Transverse colon (tissue), 4 donors: Measurements from ENCODE around the gene IQCK. TPM values are rescaled to one million over a fixed set of nuclear protein-coding genes. Genes with fewer than 3 reads are reported as not detected.

ENCODE experiments used
- DNase-seq: peaks from one replicate; pipeline ENCODE4 v3.0.0-alpha.2; 2019
- H3K27ac ChIP-seq, 4 donors: fragments of 200-600 bp; sonication (generic); 2 replicates each; pipeline ENCODE4 v1.5.1; 2016 to 2018; ENCODE audit warnings: inconsistent platforms in 4 of 4
- H3K27me3 ChIP-seq: fragments of 200-600 bp; sonication (generic); 2 replicates; pipeline ENCODE4 v1.5.1; 2017; ENCODE audit warnings: inconsistent platforms
- H3K36me3 ChIP-seq, 4 donors: fragments of 200-600 bp; sonication (generic); 2 replicates each; pipeline ENCODE4 v1.5.1; 2017 to 2019; ENCODE audit warnings: inconsistent platforms in 4 of 4
- H3K4me1 ChIP-seq, 4 donors: fragments of 200-600 bp; sonication (generic); 2 replicates each; pipeline ENCODE4 v1.5.1; 2017 to 2020; ENCODE audit warnings: inconsistent platforms in 4 of 4
- H3K4me3 ChIP-seq, 4 donors: fragments of 200-600 bp; sonication (generic); 1 replicate in 1 of 4; 2 replicates in 3 of 4; pipeline versions ENCODE4 v1.5.1 to v1.6.1; 2017 to 2019; ENCODE audit warnings: inconsistent platforms in 4 of 4
- H3K9me3 ChIP-seq, 2 donors: fragments of 200-600 bp; sonication (generic); 2 replicates each; pipeline ENCODE4 v1.5.1; 2017 to 2019; ENCODE audit warnings: inconsistent platforms in 2 of 2
- EP300 ChIP-seq: sonication (generic); formaldehyde crosslinking; IDR thresholded peaks from one replicate; pipeline ENCODE4 v1.6.1; 2017; ENCODE audit warnings: antibody characterized with exemption, low read depth
- POLR2A ChIP-seq: fragments of 450-650 bp; IDR thresholded peaks from one replicate; pipeline ENCODE4 v1.6.1; 2016; ENCODE audit warnings: antibody characterized with exemption, mild to moderate bottlenecking, moderate library complexity
- POLR2AphosphoS5 ChIP-seq, 3 donors: sonication (generic); formaldehyde crosslinking; IDR thresholded peaks; one replicate each; pipeline ENCODE4 v1.6.1; 2016; ENCODE audit warnings: antibody characterized with exemption in 3 of 3
- WGBS, 2 donors: methylation state at CpG; one replicate each; pipeline ENCODE4 v1.1.5; 2018; ENCODE audit warnings: low coverage in 1 of 2; 5-methylcytosine and 5-hydroxymethylcytosine counted together
- in situ Hi-C, 4 donors: fragments of 200-750 bp; cut with MboI; loops; one replicate each; pipeline versions ENCODE4 v1.15.0 to v1.15.1; 2017; ENCODE audit warnings: low sequenced_read_pairs in 3 of 4, low pct_ligation_motif_present in 1 of 4, low pct_unique_long_range_greater_than_20kb in 1 of 4
- intact Hi-C: fragments of 100-400 bp; cut with DNase I; formaldehyde crosslinking; loops from one replicate; pipeline ENCODE4 v1.15.1; 2023; ENCODE audit warnings: low total_unique reads
- total RNA-seq, 4 donors: library from RNA; depleted of rRNA; stranded (reverse); fragments of >200 nt; gene quantifications; one replicate each; pipeline ENCODE4 v1.1.0, GENCODE V29; 2016
- TF ChIP-seq, protein P1 (sequence below), 5 experiments: fragments of 200-600 bp in 3 of 5; fragments of 450-650 bp in 2 of 5; sonication (generic) in 3 of 5; IDR thresholded peaks; 1 replicate in 2 of 5; 2 replicates in 3 of 5; pipeline ENCODE4 v1.5.1; 2016 to 2017; ENCODE audit warnings: antibody characterized with exemption in 5 of 5, inconsistent platforms in 3 of 5, mild to moderate bottlenecking in 2 of 5, moderate library complexity in 1 of 5

The IQCK gene
- total RNA-seq, 4 donors from 2014 or later: 8.3 to 18.2 (median 12.7) TPM

DNA sequence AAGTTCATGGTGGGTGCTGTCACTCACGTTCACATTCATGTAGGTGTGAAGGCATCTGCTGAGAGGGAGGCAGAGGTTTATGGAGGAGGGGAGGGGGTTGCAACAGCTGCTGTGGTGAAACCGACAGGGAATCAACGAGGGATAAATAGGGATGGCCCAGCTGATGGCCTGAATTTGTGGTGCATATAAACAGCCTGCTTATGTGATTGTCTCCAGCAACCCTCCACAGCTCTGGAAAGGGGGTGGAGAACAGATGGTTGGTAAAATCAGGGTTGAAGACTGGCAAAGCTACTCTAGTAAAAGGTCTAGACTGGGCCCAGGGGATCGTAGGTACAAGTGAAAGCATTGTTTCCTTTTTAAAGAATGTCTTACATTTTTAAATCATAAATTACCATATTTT lies 53.7 kb downstream of the IQCK start:
- TF ChIP-seq EP300 (no peak), POLR2A (no peak), POLR2AphosphoS5 (IDR thresholded peaks at IDR 0.05) (no peak)
- TF ChIP-seq, protein P1, sequence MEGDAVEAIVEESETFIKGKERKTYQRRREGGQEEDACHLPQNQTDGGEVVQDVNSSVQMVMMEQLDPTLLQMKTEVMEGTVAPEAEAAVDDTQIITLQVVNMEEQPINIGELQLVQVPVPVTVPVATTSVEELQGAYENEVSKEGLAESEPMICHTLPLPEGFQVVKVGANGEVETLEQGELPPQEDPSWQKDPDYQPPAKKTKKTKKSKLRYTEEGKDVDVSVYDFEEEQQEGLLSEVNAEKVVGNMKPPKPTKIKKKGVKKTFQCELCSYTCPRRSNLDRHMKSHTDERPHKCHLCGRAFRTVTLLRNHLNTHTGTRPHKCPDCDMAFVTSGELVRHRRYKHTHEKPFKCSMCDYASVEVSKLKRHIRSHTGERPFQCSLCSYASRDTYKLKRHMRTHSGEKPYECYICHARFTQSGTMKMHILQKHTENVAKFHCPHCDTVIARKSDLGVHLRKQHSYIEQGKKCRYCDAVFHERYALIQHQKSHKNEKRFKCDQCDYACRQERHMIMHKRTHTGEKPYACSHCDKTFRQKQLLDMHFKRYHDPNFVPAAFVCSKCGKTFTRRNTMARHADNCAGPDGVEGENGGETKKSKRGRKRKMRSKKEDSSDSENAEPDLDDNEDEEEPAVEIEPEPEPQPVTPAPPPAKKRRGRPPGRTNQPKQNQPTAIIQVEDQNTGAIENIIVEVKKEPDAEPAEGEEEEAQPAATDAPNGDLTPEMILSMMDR (IDR thresholded peaks at IDR 0.05): no peak
- Histone ChIP-seq H3K9me3 (no peaks in the 10 kb centered on the region), H3K27ac (no peak overlapping the region), H3K4me3 (no peak overlapping the region), H3K36me3 (no peaks in the 10 kb centered on the region), H3K27me3 (no peaks in the 10 kb centered on the region), H3K4me1 (no peaks in the 10 kb centered on the region)
- in situ Hi-C loops (no loop called here), intact Hi-C loops (no loop called here)
- no peak for DNase-seq
- 49 to 69% methylated on average over 4 of the region's 4 CpGs for WGBS, 2 donors

DNA sequence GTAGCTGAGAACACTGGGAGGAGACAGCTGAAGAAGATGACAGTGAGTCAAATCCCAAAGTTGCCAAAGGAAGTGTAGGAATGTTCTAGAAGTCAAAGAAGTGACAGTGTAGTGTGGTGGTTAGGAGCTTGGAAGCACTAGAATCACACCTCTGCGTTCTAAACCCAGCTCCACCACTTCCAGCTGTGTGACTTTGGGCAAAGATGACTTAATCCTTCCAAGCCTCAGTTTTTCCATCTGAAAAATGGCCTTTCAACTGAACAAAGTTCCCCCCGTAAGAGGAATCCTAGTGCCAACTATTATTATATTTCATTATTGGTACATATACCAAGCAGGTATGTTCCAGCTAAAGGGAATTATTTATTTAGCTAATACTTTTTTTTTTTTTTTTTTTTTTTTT lies 56.0 kb downstream of the IQCK start:
- WGBS, 2 donors: 76 to 85% methylated on average over 2 of the region's 2 CpGs
- no peaks in the 10 kb centered on the region for H3K36me3 ChIP-seq
- no peak for TF ChIP-seq POLR2AphosphoS5 (IDR thresholded peaks at IDR 0.05)
- TF ChIP-seq, protein P1 (IDR thresholded peaks at IDR 0.05): no peak
- TF ChIP-seq EP300: no peak
- TF ChIP-seq POLR2A: no peak
- H3K4me3 ChIP-seq: no peak overlapping the region
- in situ Hi-C loops: no loop called here
- intact Hi-C loops: no loop called here
- no peaks in the 10 kb centered on the region for H3K4me1 ChIP-seq
- H3K27me3 ChIP-seq: no peaks in the 10 kb centered on the region
- DNase-seq: no peak
- H3K27ac ChIP-seq: no peak overlapping the region
- no peaks in the 10 kb centered on the region for H3K9me3 ChIP-seq

DNA sequence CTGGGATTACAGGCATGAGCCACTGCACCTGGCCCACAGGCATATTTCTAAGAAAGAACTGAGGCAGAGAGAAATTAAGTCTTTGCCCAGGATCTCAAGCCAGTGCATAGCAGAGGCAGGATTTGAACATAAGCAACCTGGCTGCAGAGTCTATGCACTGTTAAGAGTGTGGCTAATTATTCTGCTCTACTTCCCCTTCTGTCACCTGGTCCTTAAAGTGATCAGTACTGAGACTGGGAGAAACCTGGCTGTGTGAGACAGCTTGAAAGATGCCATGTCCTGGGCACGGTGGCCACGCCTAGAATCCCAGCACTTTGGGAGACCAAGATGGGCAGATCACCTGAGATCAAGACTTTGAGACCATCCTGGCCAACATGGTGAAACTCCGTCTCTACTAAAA lies 58.1 kb downstream of the IQCK start:
- Histone ChIP-seq H3K27ac (no peak overlapping the region), H3K4me3 (no peak overlapping the region), H3K36me3 (no peaks in the 10 kb centered on the region), H3K9me3 (no peaks in the 10 kb centered on the region), H3K4me1 (no peaks in the 10 kb centered on the region), H3K27me3 (no peaks in the 10 kb centered on the region)
- in situ Hi-C loops: no loop called here
- TF ChIP-seq EP300 (no peak), POLR2A (no peak), POLR2AphosphoS5 (IDR thresholded peaks at IDR 0.05) (no peak)
- TF ChIP-seq, protein P1 (IDR thresholded peaks at IDR 0.05): no peak
- WGBS, 2 donors: 88% methylated on average over 3 of the region's 3 CpGs; no CpG with 5 or more reads in 1 of the 2 donors
- DNase-seq: no peak
- intact Hi-C loops: no loop called here

DNA sequence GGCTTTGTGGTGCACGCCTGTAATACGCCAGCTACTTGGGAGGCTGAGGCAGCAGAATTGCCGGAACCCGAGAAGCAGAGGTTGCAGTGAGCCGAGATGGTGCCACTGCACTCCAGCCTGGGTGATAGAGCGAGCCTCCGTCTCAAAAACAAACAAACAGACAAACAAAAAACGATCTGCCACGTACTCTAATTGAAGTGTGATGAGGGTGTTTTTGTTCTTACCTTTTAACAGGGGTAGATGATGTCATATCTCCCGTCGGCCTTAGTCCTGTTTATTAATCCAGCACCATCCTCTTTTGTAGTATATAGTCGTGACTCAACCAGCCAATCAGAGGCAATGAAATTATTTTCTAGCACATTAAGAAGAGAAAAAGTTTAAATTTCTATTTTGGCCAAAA lies 58.5 kb downstream of the IQCK start:
- WGBS, 2 donors: 76 to 83% methylated on average over 8 to 12 of the region's 12 CpGs
- TF ChIP-seq POLR2A (no peak), EP300 (no peak), POLR2AphosphoS5 (IDR thresholded peaks at IDR 0.05) (no peak)
- TF ChIP-seq, protein P1 (IDR thresholded peaks at IDR 0.05): no peak
- Histone ChIP-seq H3K27me3 (no peaks in the 10 kb centered on the region), H3K9me3 (no peaks in the 10 kb centered on the region), H3K36me3 (no peaks in the 10 kb centered on the region), H3K27ac (no peak overlapping the region), H3K4me1 (no peaks in the 10 kb centered on the region), H3K4me3 (no peak overlapping the region)
- intact Hi-C loops (no loop called here), in situ Hi-C loops (no loop called here)
- DNase-seq: no peak
